Measurements from ENCODE around the gene PRODH.
"Not testable (repeated sequence)": the region's sequence is repeated elsewhere in the genome, so short reads cannot be mapped to it uniquely, and the experiment has no call there.

The PRODH gene

DNA sequence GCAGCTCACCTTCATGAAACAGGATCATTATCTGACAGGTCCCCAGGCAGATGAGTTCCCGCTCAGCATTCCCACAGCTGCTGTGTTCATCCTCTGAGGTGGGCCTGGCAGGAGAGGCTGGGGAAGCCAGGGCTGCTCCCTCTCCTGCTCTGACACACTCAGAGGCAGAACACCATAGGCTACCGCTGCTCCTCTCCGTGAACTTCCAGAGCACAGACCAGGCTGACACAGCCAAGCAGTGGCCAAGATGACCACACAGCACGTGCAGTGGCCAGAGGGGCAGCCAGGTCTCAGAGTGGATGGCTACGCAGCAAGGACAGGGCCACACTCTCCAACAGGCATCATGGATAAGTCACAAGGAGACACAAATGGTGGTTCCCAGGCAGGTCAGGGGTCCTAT is 8.5 kb downstream of the PRODH start:
- Histone ChIP-seq H2AFZ (ENCODE audit: low read depth, low read length, severe bottlenecking) (no peak overlapping the region), H4K20me1 (ENCODE audit: low read depth, low read length) (no peaks in the 10 kb centered on the region), H3K9me2 (replicated peaks; ENCODE audit: insufficient read depth, low read length) (no peaks in the 10 kb centered on the region), H3K4me2 (ENCODE audit: low read depth, low read length, poor library complexity, severe bottlenecking) (no peak overlapping the region), H3K79me2 (ENCODE audit: insufficient read depth, low read length) (no peaks in the 10 kb centered on the region), H3K27me3 (ENCODE audit: low read length) (no peaks in the 10 kb centered on the region), H3K9me3 (ENCODE audit: insufficient read depth, low read length) (no peaks in the 10 kb centered on the region), H3K4me3 (ENCODE audit: insufficient read depth, low read length, poor library complexity, severe bottlenecking) (no peak overlapping the region), H3K9ac (ENCODE audit: low read length) (no peak overlapping the region), H3F3A (ENCODE audit: insufficient read depth) (no peaks in the 10 kb centered on the region), H3K36me3 (ENCODE audit: low read length) (no peaks in the 10 kb centered on the region), H3K27ac (ENCODE audit: low read depth, low read length) (no peak overlapping the region)
- no peak for TF ChIP-seq EZH2phosphoT487 (conservative IDR thresholded peaks at IDR 0.05; ENCODE audit: low read length)
- TF ChIP-seq, protein P1, sequence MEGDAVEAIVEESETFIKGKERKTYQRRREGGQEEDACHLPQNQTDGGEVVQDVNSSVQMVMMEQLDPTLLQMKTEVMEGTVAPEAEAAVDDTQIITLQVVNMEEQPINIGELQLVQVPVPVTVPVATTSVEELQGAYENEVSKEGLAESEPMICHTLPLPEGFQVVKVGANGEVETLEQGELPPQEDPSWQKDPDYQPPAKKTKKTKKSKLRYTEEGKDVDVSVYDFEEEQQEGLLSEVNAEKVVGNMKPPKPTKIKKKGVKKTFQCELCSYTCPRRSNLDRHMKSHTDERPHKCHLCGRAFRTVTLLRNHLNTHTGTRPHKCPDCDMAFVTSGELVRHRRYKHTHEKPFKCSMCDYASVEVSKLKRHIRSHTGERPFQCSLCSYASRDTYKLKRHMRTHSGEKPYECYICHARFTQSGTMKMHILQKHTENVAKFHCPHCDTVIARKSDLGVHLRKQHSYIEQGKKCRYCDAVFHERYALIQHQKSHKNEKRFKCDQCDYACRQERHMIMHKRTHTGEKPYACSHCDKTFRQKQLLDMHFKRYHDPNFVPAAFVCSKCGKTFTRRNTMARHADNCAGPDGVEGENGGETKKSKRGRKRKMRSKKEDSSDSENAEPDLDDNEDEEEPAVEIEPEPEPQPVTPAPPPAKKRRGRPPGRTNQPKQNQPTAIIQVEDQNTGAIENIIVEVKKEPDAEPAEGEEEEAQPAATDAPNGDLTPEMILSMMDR (IDR thresholded peaks at IDR 0.05; ENCODE audit: insufficient read depth, low read length, poor library complexity, severe bottlenecking): no peak

DNA sequence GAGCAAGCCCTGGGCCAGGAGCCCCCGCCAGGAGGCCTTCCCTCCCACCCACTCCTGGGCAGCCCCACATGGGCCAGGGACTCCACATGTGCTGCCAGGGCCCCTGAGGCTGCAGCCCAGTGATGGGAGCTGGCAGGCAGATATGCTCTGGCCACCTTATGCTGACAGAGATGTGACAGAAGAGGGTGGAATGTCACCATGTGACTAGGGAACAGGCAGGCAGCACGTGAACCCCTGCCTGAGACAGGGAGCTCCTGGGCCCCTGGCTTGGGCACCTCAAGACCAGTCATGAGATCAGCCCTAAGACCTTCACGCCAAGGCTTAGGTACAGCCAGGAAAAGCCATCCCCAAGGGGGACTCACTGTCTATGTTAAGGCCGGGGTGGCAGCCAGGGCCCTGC is 9.1 kb downstream of the PRODH start:
- Histone ChIP-seq H3K36me3 (ENCODE audit: low read length) (no peaks in the 10 kb centered on the region), H3K9me3 (ENCODE audit: insufficient read depth, low read length) (no peaks in the 10 kb centered on the region), H2AFZ (ENCODE audit: low read depth, low read length, severe bottlenecking) (no peak overlapping the region), H3K9ac (ENCODE audit: low read length) (no peak overlapping the region), H3K9me2 (replicated peaks; ENCODE audit: insufficient read depth, low read length) (no peaks in the 10 kb centered on the region), H3K79me2 (ENCODE audit: insufficient read depth, low read length) (no peaks in the 10 kb centered on the region), H3F3A (ENCODE audit: insufficient read depth) (no peaks in the 10 kb centered on the region), H3K27ac (ENCODE audit: low read depth, low read length) (no peak overlapping the region), H3K4me3 (ENCODE audit: insufficient read depth, low read length, poor library complexity, severe bottlenecking) (no peak overlapping the region), H3K4me2 (ENCODE audit: low read depth, low read length, poor library complexity, severe bottlenecking) (no peak overlapping the region), H3K27me3 (ENCODE audit: low read length) (no peaks in the 10 kb centered on the region), H4K20me1 (ENCODE audit: low read depth, low read length) (no peaks in the 10 kb centered on the region)
- TF ChIP-seq, protein P1 (IDR thresholded peaks at IDR 0.05; ENCODE audit: insufficient read depth, low read length, poor library complexity, severe bottlenecking): no peak
- TF ChIP-seq EZH2phosphoT487 (conservative IDR thresholded peaks at IDR 0.05; ENCODE audit: low read length): no peak

DNA sequence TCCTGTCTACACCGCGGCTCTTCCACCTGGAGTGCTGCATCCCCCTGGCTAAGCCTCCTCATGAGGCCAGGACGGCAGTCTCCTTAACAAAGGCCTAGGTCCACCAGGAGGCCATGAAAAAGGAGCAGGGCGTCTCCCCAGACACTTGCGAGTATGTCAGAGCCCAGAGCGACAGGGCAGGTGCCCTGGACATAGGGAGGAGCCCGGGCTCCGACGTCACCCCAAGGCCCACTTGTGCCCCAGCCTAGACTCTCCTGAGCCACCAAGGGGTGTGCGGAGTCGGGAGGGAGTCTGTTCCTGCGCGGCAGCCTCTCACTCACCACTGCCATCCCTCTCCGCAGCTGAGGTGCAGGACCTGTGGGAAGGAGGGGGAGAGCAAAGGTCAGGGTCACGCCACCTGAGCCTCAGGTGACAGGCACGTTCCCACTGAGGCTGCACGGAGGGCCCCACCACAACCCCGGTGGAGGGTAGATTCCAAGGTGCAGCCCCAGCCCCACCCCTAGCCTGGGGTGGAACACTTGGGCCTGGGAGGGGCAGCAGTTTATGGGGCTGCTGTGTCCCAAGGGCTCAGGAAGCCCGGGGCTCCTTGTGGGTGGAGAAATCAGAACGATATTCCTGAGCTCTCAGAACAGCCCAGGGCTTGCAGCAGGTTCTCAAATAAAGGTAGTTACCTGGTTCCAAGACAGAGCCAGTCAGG is 10.6 kb downstream of the PRODH start:
- Histone ChIP-seq H2AFZ (ENCODE audit: low read depth, low read length, severe bottlenecking) (no peak overlapping the region), H3F3A (ENCODE audit: insufficient read depth) (no peaks in the 10 kb centered on the region), H4K20me1 (ENCODE audit: low read depth, low read length) (no peaks in the 10 kb centered on the region), H3K9me3 (ENCODE audit: insufficient read depth, low read length) (no peaks in the 10 kb centered on the region), H3K4me3 (ENCODE audit: insufficient read depth, low read length, poor library complexity, severe bottlenecking) (no peak overlapping the region), H3K4me2 (ENCODE audit: low read depth, low read length, poor library complexity, severe bottlenecking) (no peak overlapping the region), H3K27me3 (ENCODE audit: low read length) (no peaks in the 10 kb centered on the region), H3K27ac (ENCODE audit: low read depth, low read length) (no peak overlapping the region), H3K9ac (ENCODE audit: low read length) (no peak overlapping the region), H3K79me2 (ENCODE audit: insufficient read depth, low read length) (no peaks in the 10 kb centered on the region), H3K36me3 (ENCODE audit: low read length) (no peaks in the 10 kb centered on the region), H3K9me2 (replicated peaks; ENCODE audit: insufficient read depth, low read length) (no peaks in the 10 kb centered on the region)
- TF ChIP-seq EZH2phosphoT487 (conservative IDR thresholded peaks at IDR 0.05; ENCODE audit: low read length): no peak
- TF ChIP-seq, protein P1 (IDR thresholded peaks at IDR 0.05; ENCODE audit: insufficient read depth, low read length, poor library complexity, severe bottlenecking): no peak

DNA sequence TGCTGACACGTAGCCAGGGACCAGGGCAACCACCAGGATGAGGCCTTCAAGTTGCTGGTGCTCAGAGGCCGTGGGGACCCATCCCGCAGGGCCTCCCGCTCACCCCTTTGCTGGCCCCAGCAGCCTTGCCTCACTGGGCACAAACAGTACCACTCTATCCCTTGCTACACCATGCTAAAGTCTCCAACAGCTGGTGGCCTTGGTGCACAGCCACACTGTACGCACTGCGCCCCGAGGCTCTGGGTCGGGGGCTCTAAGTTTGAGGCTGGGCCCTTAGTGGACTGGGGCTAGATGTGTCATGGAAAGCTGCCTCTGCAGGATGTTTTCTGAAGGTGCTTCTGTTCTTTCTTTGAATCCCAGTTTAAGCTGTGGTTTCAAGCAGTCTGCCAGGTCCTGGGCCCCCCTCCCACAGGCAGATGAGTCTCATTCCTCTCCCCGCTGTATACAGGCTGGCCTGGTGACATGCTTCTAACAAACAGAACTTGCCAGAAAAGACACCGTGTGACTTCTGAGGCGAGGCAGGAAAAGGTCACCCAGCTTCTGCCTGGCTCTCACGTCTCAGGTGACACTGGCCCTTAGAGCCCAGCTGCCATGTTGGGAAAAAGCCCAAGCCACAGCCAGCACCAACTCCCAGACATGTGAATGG is 15.7 kb downstream of the PRODH start:
- H3K27me3 ChIP-seq (ENCODE audit: low read length); H3F3A ChIP-seq (ENCODE audit: insufficient read depth); H3K79me2 ChIP-seq (ENCODE audit: insufficient read depth, low read length); H3K9ac ChIP-seq (ENCODE audit: low read length); H3K4me3 ChIP-seq (ENCODE audit: insufficient read depth, low read length, poor library complexity, severe bottlenecking); H4K20me1 ChIP-seq (ENCODE audit: low read depth, low read length); H3K36me3 ChIP-seq (ENCODE audit: low read length); H3K9me3 ChIP-seq (ENCODE audit: insufficient read depth, low read length); H2AFZ ChIP-seq (ENCODE audit: low read depth, low read length, severe bottlenecking); H3K9me2 ChIP-seq (replicated peaks; ENCODE audit: insufficient read depth, low read length); H3K4me2 ChIP-seq (ENCODE audit: low read depth, low read length, poor library complexity, severe bottlenecking); H3K27ac ChIP-seq (ENCODE audit: low read depth, low read length): not testable (repeated sequence)

DNA sequence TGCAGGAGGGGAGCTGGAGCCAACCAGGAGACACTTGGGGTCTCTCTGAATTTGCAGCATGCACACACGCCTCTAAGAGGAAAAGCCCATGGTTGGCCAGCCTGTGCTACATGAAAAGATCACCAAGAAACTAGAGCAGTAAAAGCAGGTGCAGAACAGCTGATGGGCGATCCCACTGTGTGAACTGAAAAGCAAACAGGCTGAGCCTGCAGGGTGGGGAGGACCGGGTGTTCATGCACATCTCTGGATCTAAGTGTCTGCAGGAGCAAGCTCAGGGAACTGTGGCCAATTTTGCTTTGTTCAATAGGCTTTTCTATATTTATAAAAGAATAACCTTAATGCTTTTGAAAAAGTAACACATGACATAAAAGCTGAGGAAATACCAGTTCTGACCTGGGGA is 18.3 kb downstream of the PRODH start:
- not testable (repeated sequence) for H3K9me2 ChIP-seq (replicated peaks; ENCODE audit: insufficient read depth, low read length); H3K4me2 ChIP-seq (ENCODE audit: low read depth, low read length, poor library complexity, severe bottlenecking); H3K36me3 ChIP-seq (ENCODE audit: low read length); H3K27me3 ChIP-seq (ENCODE audit: low read length); H3K4me3 ChIP-seq (ENCODE audit: insufficient read depth, low read length, poor library complexity, severe bottlenecking); H3K79me2 ChIP-seq (ENCODE audit: insufficient read depth, low read length); H2AFZ ChIP-seq (ENCODE audit: low read depth, low read length, severe bottlenecking); H4K20me1 ChIP-seq (ENCODE audit: low read depth, low read length); H3F3A ChIP-seq (ENCODE audit: insufficient read depth); H3K27ac ChIP-seq (ENCODE audit: low read depth, low read length); H3K9me3 ChIP-seq (ENCODE audit: insufficient read depth, low read length); H3K9ac ChIP-seq (ENCODE audit: low read length)
